Kidney (tissue), 22 donors: ENCODE measurements around the gene NSUN7. TPM values are rescaled to one million over a fixed set of nuclear protein-coding genes. Genes with fewer than 3 reads are reported as not detected.

Experiments used
- DNase-seq, 5 donors: peaks; one replicate each; pipeline ENCODE4 v3.0.0-alpha.2; 2013 to 2020
- FAIRE-seq: peaks from 2 replicates; lab custom pipeline; 2012; peaks lifted over from hg19 to GRCh38; lab: Jason Lieb, UNC
- H3K27ac ChIP-seq, 2 donors: one replicate each; pipeline ENCODE4 v1.7.0; 2013; ENCODE audit warnings: low read depth in 2 of 2, low read length in 2 of 2, inconsistent platforms in 1 of 2
- H3K27me3 ChIP-seq: one replicate; pipeline ENCODE4 v1.7.1; 2013; ENCODE audit warnings: low read length, inconsistent platforms; ENCODE audit not compliant: control insufficient read depth, insufficient read depth
- H3K36me3 ChIP-seq, 3 donors: one replicate each; pipeline versions ENCODE4 v1.7.0 to v1.7.1; 2013; ENCODE audit warnings: low read length in 3 of 3, control low read depth in 1 of 3, inconsistent platforms in 1 of 3; ENCODE audit not compliant: insufficient read depth in 3 of 3, control insufficient read depth in 2 of 3
- H3K4me1 ChIP-seq, 3 donors: one replicate each; pipeline versions ENCODE4 v1.7.0 to v1.7.1; 2013; ENCODE audit warnings: low read length in 3 of 3, inconsistent platforms in 1 of 3, low read depth in 1 of 3; ENCODE audit not compliant: control insufficient read depth in 2 of 3, insufficient read depth in 2 of 3
- H3K4me3 ChIP-seq, 3 donors: one replicate each; pipeline versions ENCODE4 v1.7.0 to v1.8.1; 2013; ENCODE audit warnings: low read length in 3 of 3, control low read depth in 1 of 3, inconsistent platforms in 1 of 3
- H3K9ac ChIP-seq, 3 donors: one replicate each; pipeline versions ENCODE4 v1.7.0 to v1.7.1; 2013; ENCODE audit warnings: low read length in 3 of 3, control low read depth in 1 of 3, inconsistent platforms in 1 of 3
- H3K9me3 ChIP-seq, 3 donors: one replicate each; pipeline versions ENCODE4 v1.7.0 to v1.7.1; 2013; ENCODE audit warnings: low read length in 3 of 3, control low read depth in 1 of 3, inconsistent platforms in 1 of 3; ENCODE audit not compliant: control insufficient read depth in 2 of 3, insufficient read depth in 1 of 3
- CTCF ChIP-seq: IDR thresholded peaks from 3 replicates; pipeline ENCODE4 v1.5.1; 2012; ENCODE audit warnings: mild to moderate bottlenecking, moderate library complexity, borderline replicate concordance; ENCODE audit not compliant: insufficient read depth; ENCODE audit errors: extremely low read depth
- intact Hi-C: fragments of 100-400 bp; cut with DNase I; formaldehyde crosslinking; loops from one replicate; pipeline ENCODE4 v1.11.1; 2022
- long read RNA-seq, 10 donors: library from polyadenylated mRNA in 1 of 10; unstranded in 1 of 10; transcript quantifications; one replicate each; pipeline ENCODE4 v2.0.0 and lab custom pipeline, GENCODE V29; 2021 to 2026
- polyA plus RNA-seq: library from polyadenylated mRNA; stranded (reverse); fragments of 350-450 nt; fragmentation: Illumina TruSeq; extraction: RNeasy Lipid Tissue Mini Kit (QIAGEN cat#74804); gene quantifications from one replicate; pipeline ENCODE4 v1.2.3, GENCODE V29; 2014; ENCODE audit warnings: low read depth, low replicate concordance; ENCODE audit not compliant: insufficient read depth
- total RNA-seq: library from RNA; stranded (reverse); fragmentation: NEBNext Ultra II Directional; extraction: Animal tissue kit (Norgen Biotek cat#: 25700); gene quantifications from one replicate; pipeline ENCODE4 v1.2.1, GENCODE V29; 2021
- donor health status: control.
- donor health status: control.
- donor health status: control.
- donor health status: control.
- donor health status: control.
- donor health status: DM: yes; HTN: yes; CAD: no.
- donor health status: Normal renal cell carcinoma (clear cell type).

The NSUN7 gene
- total RNA-seq (7.6 TPM), polyA plus RNA-seq (4.1 TPM)
- long read RNA-seq, donor 1, partial matches to known transcripts, result 0 of 3 reads
- long read RNA-seq, donor 1, other reads (novel, unspliced or antisense), result 0 of 3 reads
- long read RNA-seq, donor 2, partial matches to known transcripts, result 0 of 4 reads
- long read RNA-seq, donor 2, other reads (novel, unspliced or antisense), result 0 of 4 reads
- long read RNA-seq, donor 3, partial matches to known transcripts, result 0 of 2 reads
- long read RNA-seq, donor 3, other reads (novel, unspliced or antisense), result 0 of 2 reads
- long read RNA-seq, donor 4, result 0 reads
- long read RNA-seq, donor 5, result 0 reads
- long read RNA-seq, donor 6, partial matches to known transcripts, result 0 of 5 reads
- long read RNA-seq, donor 6, other reads (novel, unspliced or antisense), result 0 of 5 reads
- long read RNA-seq, donor 7, partial matches to known transcripts, result 2 of 4 reads
- long read RNA-seq, donor 7, other reads (novel, unspliced or antisense), result 2 of 4 reads
- long read RNA-seq, donor 8, partial matches to known transcripts, result 0 of 1 reads
- long read RNA-seq, donor 8, other reads (novel, unspliced or antisense), result 0 of 1 reads
- long read RNA-seq, donor 9, partial matches to known transcripts, result 0 of 2 reads
- long read RNA-seq, donor 9, other reads (novel, unspliced or antisense), result 0 of 2 reads
- long read RNA-seq, donor 10, partial matches to known transcripts, result 0 of 1 reads
- long read RNA-seq, donor 10, other reads (novel, unspliced or antisense), result 0 of 1 reads

GRCh38 chr4:40749717-40750460, at the start of gene NSUN7:
Gene NSUN7 (plus strand): TSS chr4:40749955. CDS start chr4:40750694, 739 bp downstream.
- intact Hi-C loops, result no loop called here
- Histone ChIP-seq H3K27ac (no peak within 1 kb of the TSS), H3K9ac (peak within 1 kb of the TSS; percentile 26 to 59 (median 55)), H3K4me3 (peak within 1 kb of the TSS; percentile 69 to 90 (median 72)), H3K9me3 (no peaks in the 10 kb centered on the region), H3K4me1 (peaks cover 0 to 2% (median 0%) of the 10 kb centered on the region in 3 donors), H3K27me3 (no peaks in the 10 kb centered on the region), H3K36me3 (no peaks in the 10 kb centered on the region)
- peak; percentile 92 to 95 (median 93) for DNase-seq
- FAIRE-seq, result no peak
- TF ChIP-seq CTCF, result no peak

GRCh38 chr4:40702137-40702799, 47.5 kb upstream of the NSUN7 start:
- Histone ChIP-seq H3K36me3 (no peaks in the 10 kb centered on the region), H3K9me3 (no peaks in the 10 kb centered on the region), H3K27me3 (no peaks in the 10 kb centered on the region), H3K9ac (peak overlapping the region in 1 of 3 donors; percentile 34), H3K27ac (peak overlapping the region in 1 of 2 donors; percentile 60), H3K4me1 (peaks cover 0 to 5% (median 0%) of the 10 kb centered on the region in 3 donors), H3K4me3 (no peak overlapping the region)
- intact Hi-C loops, result no loop called here
- peak in 2 of 5 donors; percentile 41 to 50 for DNase-seq
- no peak for FAIRE-seq
- TF ChIP-seq CTCF, result no peak

- no peaks in the 10 kb centered on the region for H3K27me3 ChIP-seq
- intact Hi-C loops, result no loop called here
- no peak for DNase-seq
- no peaks in the 10 kb centered on the region for H3K9me3 ChIP-seq
- FAIRE-seq, result no peak
- H3K4me3 ChIP-seq, result no peak overlapping the region
- peaks cover 0 to 5% (median 0%) of the 10 kb centered on the region in 3 donors for H3K4me1 ChIP-seq
- peak overlapping the region in 1 of 3 donors; percentile 34 for H3K9ac ChIP-seq
- no peaks in the 10 kb centered on the region for H3K36me3 ChIP-seq
- H3K27ac ChIP-seq, result peak overlapping the region in 1 of 2 donors; percentile 60
- no peak for TF ChIP-seq CTCF
Measured at GRCh38 chr4:40702800-40703151, 47.0 kb upstream of the NSUN7 start.
